ENCODE results near the gene CSF2.

- TF ChIP-seq CTCF (conservative IDR thresholded peaks at IDR 0.05; ENCODE audit: low read length) (no peak), EZH2phosphoT487 (IDR thresholded peaks at IDR 0.05; ENCODE audit: borderline replicate concordance, low read depth, low read length) (no peak)
These were observed 41.8 kb downstream of the CSF2 start for GRCh38 chr5:132115375-132115774.

All from OCI-LY7 (cell line).